HepG2 (cell line): Measurements from ENCODE around the gene GPR62. TPM values are rescaled to one million over a fixed set of nuclear protein-coding genes. Genes with fewer than 3 reads are reported as not detected.

Source experiments
- DPF2 ChIP-seq: sonication (generic); formaldehyde crosslinking; IDR thresholded peaks from 2 replicates; pipeline ENCODE4 v1.4.0; 2020; ENCODE audit warnings: mild to moderate bottlenecking, low read depth, missing genetic modification reagents, borderline replicate concordance
- KLF12 ChIP-seq: sonication (generic); formaldehyde crosslinking; IDR thresholded peaks from 2 replicates; pipeline ENCODE4 v1.4.0; 2020; ENCODE audit warnings: missing genetic modification reagents, borderline replicate concordance
- NCOA1 ChIP-seq: sonication (generic); formaldehyde crosslinking; IDR thresholded peaks from 2 replicates; pipeline ENCODE4 v1.9.0; 2021; ENCODE audit warnings: missing genetic modification reagents
- NR2C2 ChIP-seq: sonication (generic); formaldehyde crosslinking; IDR thresholded peaks from 2 replicates; pipeline ENCODE4 v1.4.0; 2020; ENCODE audit warnings: missing genetic modification reagents, mild to moderate bottlenecking, moderate library complexity, borderline replicate concordance
- PAWR ChIP-seq: sonication (generic); formaldehyde crosslinking; IDR thresholded peaks from 2 replicates; pipeline ENCODE4 v1.4.0; 2020; ENCODE audit warnings: missing genetic modification reagents, mild to moderate bottlenecking, borderline replicate concordance
- RFXAP ChIP-seq: sonication (generic); formaldehyde crosslinking; IDR thresholded peaks from 2 replicates; pipeline ENCODE4 v1.4.0; 2020; ENCODE audit warnings: missing genetic modification reagents, borderline replicate concordance
- SOX5 ChIP-seq: IDR thresholded peaks from 2 replicates; pipeline ENCODE4 v1.6.1; 2016; ENCODE audit warnings: borderline replicate concordance
- ZBTB20 ChIP-seq: sonication (generic); formaldehyde crosslinking; IDR thresholded peaks from 2 replicates; pipeline ENCODE4 v1.8.1; 2023; ENCODE audit warnings: missing genetic modification reagents, low read depth, mild to moderate bottlenecking, borderline replicate concordance
- ZMYM3 ChIP-seq: sonication (generic); formaldehyde crosslinking; IDR thresholded peaks from 2 replicates; pipeline ENCODE4 v1.5.1; 2020; ENCODE audit warnings: mild to moderate bottlenecking, missing genetic modification reagents
- ZNF337 ChIP-seq: sonication (generic); formaldehyde crosslinking; IDR thresholded peaks from 2 replicates; pipeline ENCODE4 v1.5.1; 2020; ENCODE audit warnings: missing genetic modification reagents, low read depth, mild to moderate bottlenecking, borderline replicate concordance
- ZNF629 ChIP-seq: sonication (generic); formaldehyde crosslinking; conservative IDR thresholded peaks from 2 replicates; pipeline ENCODE4 v1.5.0; 2020; ENCODE audit warnings: missing genetic modification reagents
- ZNF768 ChIP-seq: sonication (generic); formaldehyde crosslinking; IDR thresholded peaks from 2 replicates; pipeline ENCODE4 v1.4.0; 2020; ENCODE audit warnings: missing genetic modification reagents
- polyA plus RNA-seq, 8 experiments: library from polyadenylated mRNA; depleted of rRNA in 3 of 8; stranded (reverse) in 7 of 8; unstranded in 1 of 8; fragments of >200 nt; fragmentation: Illumina TruSeq in 4 of 8; extraction: Trizol in 4 of 8; gene quantifications; 2 replicates each; pipeline versions ENCODE4 v1.2.1 to v1.2.3, GENCODE V29; 2011 to 2016; ENCODE audit warnings: low read depth in 4 of 8, missing spikeins in 1 of 8, mixed read lengths in 1 of 8; ENCODE audit not compliant: insufficient read depth in 1 of 8
- total RNA-seq, 5 experiments: library from RNA; depleted of rRNA; stranded (reverse); fragments of >200 nt; fragmentation: Illumina TruSeq; extraction: Trizol; gene quantifications; 2 replicates each; pipeline ENCODE4 v1.2.3, GENCODE V29; 2016; ENCODE audit warnings: low read depth in 1 of 5
- TF ChIP-seq, protein P1 (sequence below): sonication (generic); formaldehyde crosslinking; IDR thresholded peaks from 2 replicates; pipeline ENCODE4 v1.4.0; 2020; ENCODE audit warnings: missing genetic modification reagents
- TF ChIP-seq, protein P2 (sequence below): sonication (generic); formaldehyde crosslinking; IDR thresholded peaks from 2 replicates; pipeline ENCODE4 v1.4.0; 2020; ENCODE audit warnings: mild to moderate bottlenecking, missing genetic modification reagents
- TF ChIP-seq, protein P3 (sequence below): sonication (generic); formaldehyde crosslinking; IDR thresholded peaks from 2 replicates; pipeline ENCODE4 v1.4.0; 2020; ENCODE audit warnings: missing genetic modification reagents
- TF ChIP-seq, protein P4 (sequence below): IDR thresholded peaks from 2 replicates; pipeline ENCODE4 v1.6.1; 2018; ENCODE audit warnings: missing genetic modification reagents
- TF ChIP-seq, protein P5 (sequence below): sonication (generic); formaldehyde crosslinking; IDR thresholded peaks from 2 replicates; pipeline ENCODE4 v1.4.0; 2020; ENCODE audit warnings: mild to moderate bottlenecking, missing genetic modification reagents

The GPR62 gene
- total and polyA plus RNA-seq, 2 of the 13 experiments (the other 11 are each of a cell fraction or from before 2014, with no cell fraction given): not detected

DNA sequence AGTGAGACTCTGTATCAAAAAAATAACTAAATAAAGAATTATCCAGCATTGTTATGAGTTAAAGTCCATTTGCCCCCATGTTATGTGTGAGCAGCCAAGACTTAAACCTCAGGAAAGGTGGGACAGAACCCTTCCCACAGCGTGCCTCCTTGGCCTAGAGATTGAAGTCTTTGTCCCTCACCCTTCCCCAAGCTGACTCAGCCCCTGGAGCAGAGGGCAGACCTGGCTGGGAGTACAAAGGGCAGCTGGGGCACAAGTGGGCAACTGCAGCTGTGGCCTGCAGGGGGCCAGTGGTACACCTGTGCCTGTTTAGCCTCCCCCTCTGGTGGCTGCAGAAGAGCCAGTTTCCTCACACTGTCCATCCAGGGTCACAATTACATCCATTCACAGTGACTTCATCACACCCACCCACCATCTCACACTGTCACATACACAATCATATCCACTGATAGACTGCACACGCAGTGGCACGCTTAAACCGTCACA is 27.2 kb downstream of the GPR62 start (continued):
- TF ChIP-seq RFXAP (CRISPR knock-in tag) (no peak; the same call in 1 of the 2 replicates), SOX5 (CRISPR knock-in tag) (peak; percentile 63; the same call in 1 of the 2 replicates), DPF2 (peak; percentile 46; the same call in 1 of the 2 replicates), NCOA1 (CRISPR knock-in tag) (no peak), ZMYM3 (CRISPR knock-in tag) (peak; percentile 62), ZNF768 (CRISPR knock-in tag) (peak; percentile 43; the same call in 1 of the 2 replicates), ZNF629 (CRISPR knock-in tag) (peak; percentile 53; the same call in 1 of the 2 replicates), NR2C2 (CRISPR knock-in tag) (no peak; the same call in none of the 2 replicates), ZNF337 (CRISPR knock-in tag) (no peak), KLF12 (CRISPR knock-in tag) (no peak), PAWR (CRISPR knock-in tag) (no peak), ZBTB20 (CRISPR knock-in tag) (no peak)
- TF ChIP-seq, protein P1, sequence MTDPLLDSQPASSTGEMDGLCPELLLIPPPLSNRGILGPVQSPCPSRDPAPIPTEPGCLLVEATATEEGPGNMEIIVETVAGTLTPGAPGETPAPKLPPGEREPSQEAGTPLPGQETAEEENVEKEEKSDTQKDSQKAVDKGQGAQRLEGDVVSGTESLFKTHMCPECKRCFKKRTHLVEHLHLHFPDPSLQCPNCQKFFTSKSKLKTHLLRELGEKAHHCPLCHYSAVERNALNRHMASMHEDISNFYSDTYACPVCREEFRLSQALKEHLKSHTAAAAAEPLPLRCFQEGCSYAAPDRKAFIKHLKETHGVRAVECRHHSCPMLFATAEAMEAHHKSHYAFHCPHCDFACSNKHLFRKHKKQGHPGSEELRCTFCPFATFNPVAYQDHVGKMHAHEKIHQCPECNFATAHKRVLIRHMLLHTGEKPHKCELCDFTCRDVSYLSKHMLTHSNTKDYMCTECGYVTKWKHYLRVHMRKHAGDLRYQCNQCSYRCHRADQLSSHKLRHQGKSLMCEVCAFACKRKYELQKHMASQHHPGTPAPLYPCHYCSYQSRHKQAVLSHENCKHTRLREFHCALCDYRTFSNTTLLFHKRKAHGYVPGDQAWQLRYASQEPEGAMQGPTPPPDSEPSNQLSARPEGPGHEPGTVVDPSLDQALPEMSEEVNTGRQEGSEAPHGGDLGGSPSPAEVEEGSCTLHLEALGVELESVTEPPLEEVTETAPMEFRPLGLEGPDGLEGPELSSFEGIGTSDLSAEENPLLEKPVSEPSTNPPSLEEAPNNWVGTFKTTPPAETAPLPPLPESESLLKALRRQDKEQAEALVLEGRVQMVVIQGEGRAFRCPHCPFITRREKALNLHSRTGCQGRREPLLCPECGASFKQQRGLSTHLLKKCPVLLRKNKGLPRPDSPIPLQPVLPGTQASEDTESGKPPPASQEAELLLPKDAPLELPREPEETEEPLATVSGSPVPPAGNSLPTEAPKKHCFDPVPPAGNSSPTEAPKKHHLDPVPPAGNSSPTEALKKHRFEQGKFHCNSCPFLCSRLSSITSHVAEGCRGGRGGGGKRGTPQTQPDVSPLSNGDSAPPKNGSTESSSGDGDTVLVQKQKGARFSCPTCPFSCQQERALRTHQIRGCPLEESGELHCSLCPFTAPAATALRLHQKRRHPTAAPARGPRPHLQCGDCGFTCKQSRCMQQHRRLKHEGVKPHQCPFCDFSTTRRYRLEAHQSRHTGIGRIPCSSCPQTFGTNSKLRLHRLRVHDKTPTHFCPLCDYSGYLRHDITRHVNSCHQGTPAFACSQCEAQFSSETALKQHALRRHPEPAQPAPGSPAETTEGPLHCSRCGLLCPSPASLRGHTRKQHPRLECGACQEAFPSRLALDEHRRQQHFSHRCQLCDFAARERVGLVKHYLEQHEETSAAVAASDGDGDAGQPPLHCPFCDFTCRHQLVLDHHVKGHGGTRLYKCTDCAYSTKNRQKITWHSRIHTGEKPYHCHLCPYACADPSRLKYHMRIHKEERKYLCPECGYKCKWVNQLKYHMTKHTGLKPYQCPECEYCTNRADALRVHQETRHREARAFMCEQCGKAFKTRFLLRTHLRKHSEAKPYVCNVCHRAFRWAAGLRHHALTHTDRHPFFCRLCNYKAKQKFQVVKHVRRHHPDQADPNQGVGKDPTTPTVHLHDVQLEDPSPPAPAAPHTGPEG (CRISPR knock-in tag): no peak; the same call in 1 of the 2 replicates
- TF ChIP-seq, protein P2, sequence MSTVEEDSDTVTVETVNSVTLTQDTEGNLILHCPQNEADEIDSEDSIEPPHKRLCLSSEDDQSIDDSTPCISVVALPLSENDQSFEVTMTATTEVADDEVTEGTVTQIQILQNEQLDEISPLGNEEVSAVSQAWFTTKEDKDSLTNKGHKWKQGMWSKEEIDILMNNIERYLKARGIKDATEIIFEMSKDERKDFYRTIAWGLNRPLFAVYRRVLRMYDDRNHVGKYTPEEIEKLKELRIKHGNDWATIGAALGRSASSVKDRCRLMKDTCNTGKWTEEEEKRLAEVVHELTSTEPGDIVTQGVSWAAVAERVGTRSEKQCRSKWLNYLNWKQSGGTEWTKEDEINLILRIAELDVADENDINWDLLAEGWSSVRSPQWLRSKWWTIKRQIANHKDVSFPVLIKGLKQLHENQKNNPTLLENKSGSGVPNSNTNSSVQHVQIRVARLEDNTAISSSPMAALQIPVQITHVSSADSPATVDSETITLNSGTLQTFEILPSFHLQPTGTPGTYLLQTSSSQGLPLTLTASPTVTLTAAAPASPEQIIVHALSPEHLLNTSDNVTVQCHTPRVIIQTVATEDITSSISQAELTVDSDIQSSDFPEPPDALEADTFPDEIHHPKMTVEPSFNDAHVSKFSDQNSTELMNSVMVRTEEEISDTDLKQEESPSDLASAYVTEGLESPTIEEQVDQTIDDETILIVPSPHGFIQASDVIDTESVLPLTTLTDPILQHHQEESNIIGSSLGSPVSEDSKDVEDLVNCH (CRISPR knock-in tag): no peak
- TF ChIP-seq, protein P3, sequence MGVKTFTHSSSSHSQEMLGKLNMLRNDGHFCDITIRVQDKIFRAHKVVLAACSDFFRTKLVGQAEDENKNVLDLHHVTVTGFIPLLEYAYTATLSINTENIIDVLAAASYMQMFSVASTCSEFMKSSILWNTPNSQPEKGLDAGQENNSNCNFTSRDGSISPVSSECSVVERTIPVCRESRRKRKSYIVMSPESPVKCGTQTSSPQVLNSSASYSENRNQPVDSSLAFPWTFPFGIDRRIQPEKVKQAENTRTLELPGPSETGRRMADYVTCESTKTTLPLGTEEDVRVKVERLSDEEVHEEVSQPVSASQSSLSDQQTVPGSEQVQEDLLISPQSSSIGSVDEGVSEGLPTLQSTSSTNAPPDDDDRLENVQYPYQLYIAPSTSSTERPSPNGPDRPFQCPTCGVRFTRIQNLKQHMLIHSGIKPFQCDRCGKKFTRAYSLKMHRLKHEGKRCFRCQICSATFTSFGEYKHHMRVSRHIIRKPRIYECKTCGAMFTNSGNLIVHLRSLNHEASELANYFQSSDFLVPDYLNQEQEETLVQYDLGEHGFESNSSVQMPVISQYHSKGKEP (CRISPR knock-in tag): no peak
- TF ChIP-seq, protein P4, sequence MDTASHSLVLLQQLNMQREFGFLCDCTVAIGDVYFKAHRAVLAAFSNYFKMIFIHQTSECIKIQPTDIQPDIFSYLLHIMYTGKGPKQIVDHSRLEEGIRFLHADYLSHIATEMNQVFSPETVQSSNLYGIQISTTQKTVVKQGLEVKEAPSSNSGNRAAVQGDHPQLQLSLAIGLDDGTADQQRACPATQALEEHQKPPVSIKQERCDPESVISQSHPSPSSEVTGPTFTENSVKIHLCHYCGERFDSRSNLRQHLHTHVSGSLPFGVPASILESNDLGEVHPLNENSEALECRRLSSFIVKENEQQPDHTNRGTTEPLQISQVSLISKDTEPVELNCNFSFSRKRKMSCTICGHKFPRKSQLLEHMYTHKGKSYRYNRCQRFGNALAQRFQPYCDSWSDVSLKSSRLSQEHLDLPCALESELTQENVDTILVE (CRISPR knock-in tag): peak; percentile 63; the same call in 1 of the 2 replicates
- TF ChIP-seq, protein P5, sequence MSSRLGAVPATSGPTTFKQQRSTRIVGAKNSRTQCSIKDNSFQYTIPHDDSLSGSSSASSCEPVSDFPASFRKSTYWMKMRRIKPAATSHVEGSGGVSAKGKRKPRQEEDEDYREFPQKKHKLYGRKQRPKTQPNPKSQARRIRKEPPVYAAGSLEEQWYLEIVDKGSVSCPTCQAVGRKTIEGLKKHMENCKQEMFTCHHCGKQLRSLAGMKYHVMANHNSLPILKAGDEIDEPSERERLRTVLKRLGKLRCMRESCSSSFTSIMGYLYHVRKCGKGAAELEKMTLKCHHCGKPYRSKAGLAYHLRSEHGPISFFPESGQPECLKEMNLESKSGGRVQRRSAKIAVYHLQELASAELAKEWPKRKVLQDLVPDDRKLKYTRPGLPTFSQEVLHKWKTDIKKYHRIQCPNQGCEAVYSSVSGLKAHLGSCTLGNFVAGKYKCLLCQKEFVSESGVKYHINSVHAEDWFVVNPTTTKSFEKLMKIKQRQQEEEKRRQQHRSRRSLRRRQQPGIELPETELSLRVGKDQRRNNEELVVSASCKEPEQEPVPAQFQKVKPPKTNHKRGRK (CRISPR knock-in tag): no peak
